Common myeloid progenitor, CD34-positive (primary cell): ENCODE measurements around the gene SH3BP4.

Source experiments
- CTCF ChIA-PET: fragments of 350-600 bp; sonication (Branson Sonifier 250); formaldehyde crosslinking; loops from one replicate; lab custom pipeline; 2021; ENCODE audit warnings: antibody characterized with exemption; lab: Charles Lee
- POLR2A ChIA-PET: fragments of 350-600 bp; sonication (Branson Sonifier 250); formaldehyde crosslinking; loops from one replicate; lab custom pipeline; 2021; ENCODE audit warnings: antibody characterized with exemption; lab: Charles Lee
- DNase-seq, 3 donors: peaks; one replicate each; pipeline versions ENCODE4 v3.0.0 to v3.0.0-alpha.2; 2013
- H3K27ac ChIP-seq, 2 experiments: 1 replicate in 1 of 2; 2 replicates in 1 of 2; pipeline ENCODE4 v1.7.0; 2013; ENCODE audit warnings: inconsistent platforms in 2 of 2, low read length in 2 of 2, mild to moderate bottlenecking in 2 of 2, low read depth in 1 of 2, moderate library complexity in 1 of 2; ENCODE audit not compliant: severe bottlenecking in 2 of 2, insufficient read depth in 1 of 2, poor library complexity in 1 of 2
- H3K27me3 ChIP-seq, 5 experiments: replicated peaks in 2 of 5; 1 replicate in 3 of 5; 2 replicates in 2 of 5; pipeline versions ENCODE4 v1.6.1 to v1.7.0; 2013; ENCODE audit warnings: low read length in 4 of 5, mild to moderate bottlenecking in 2 of 5, moderate library complexity in 2 of 5, inconsistent platforms in 1 of 5; ENCODE audit not compliant: insufficient read depth in 5 of 5, control insufficient read depth in 4 of 5
- H3K36me3 ChIP-seq, 4 experiments: 1 replicate in 2 of 4; 2 replicates in 2 of 4; pipeline versions ENCODE4 v1.6.1 to v1.7.0; 2013; ENCODE audit warnings: low read length in 3 of 4, control low read depth in 1 of 4, mild to moderate bottlenecking in 1 of 4; ENCODE audit not compliant: control insufficient read depth in 4 of 4, insufficient read depth in 4 of 4
- H3K4me1 ChIP-seq, 4 experiments: 1 replicate in 3 of 4; 2 replicates in 1 of 4; pipeline versions ENCODE4 v1.6.1 to v1.7.1; 2013; ENCODE audit warnings: low read length in 3 of 4, mild to moderate bottlenecking in 3 of 4, control low read depth in 1 of 4, inconsistent platforms in 1 of 4, moderate library complexity in 1 of 4; ENCODE audit not compliant: control insufficient read depth in 4 of 4, insufficient read depth in 4 of 4; ENCODE audit errors: control extremely low read depth in 1 of 4
- H3K4me3 ChIP-seq, 7 experiments: 1 replicate in 4 of 7; 2 replicates in 3 of 7; pipeline versions ENCODE4 v1.5.1 to v1.7.0; 2013; ENCODE audit warnings: mild to moderate bottlenecking in 7 of 7, low read length in 6 of 7, moderate library complexity in 6 of 7, inconsistent platforms in 2 of 7, low read depth in 2 of 7, control low read depth in 1 of 7; ENCODE audit not compliant: insufficient read depth in 4 of 7, control insufficient read depth in 1 of 7; ENCODE audit errors: extremely low read depth in 1 of 7
- H3K9me3 ChIP-seq, 5 experiments: 1 replicate in 4 of 5; 2 replicates in 1 of 5; pipeline versions ENCODE4 v1.6.1 to v1.7.1; 2013; ENCODE audit warnings: low read length in 4 of 5, mild to moderate bottlenecking in 2 of 5, inconsistent platforms in 1 of 5, low read depth in 1 of 5, moderate library complexity in 1 of 5; ENCODE audit not compliant: control insufficient read depth in 4 of 5, insufficient read depth in 2 of 5; ENCODE audit errors: control extremely low read depth in 1 of 5
- WGBS: methylation state at CpG from one replicate; pipeline ENCODE4 v1.1.5; 2013; ENCODE audit not compliant: insufficient coverage; 5-methylcytosine and 5-hydroxymethylcytosine counted together

SH3BP4 gene

GRCh38 chr2:235003096-235003775 is 51.4 kb downstream of the SH3BP4 start:
- DNase-seq: no peak
- H3K27me3 ChIP-seq: no peaks in the 10 kb centered on the region
- no peak overlapping the region for H3K27ac ChIP-seq
- 95% methylated on average over 12 of the region's 12 CpGs for WGBS
- H3K9me3 ChIP-seq: no peaks in the 10 kb centered on the region
- POLR2A ChIA-PET: no interaction called here
- H3K36me3 ChIP-seq: peaks cover 0 to 10% (median 4%) of the 10 kb centered on the region in 4 experiments
- no peak overlapping the region for H3K4me3 ChIP-seq
- CTCF ChIA-PET: no interaction called here
- peaks cover 0 to 18% (median 7%) of the 10 kb centered on the region in 4 experiments for H3K4me1 ChIP-seq

GRCh38 chr2:235004329-235004903 is 52.6 kb downstream of the SH3BP4 start:
- Histone ChIP-seq H3K27ac (no peak overlapping the region), H3K27me3 (no peaks in the 10 kb centered on the region), H3K36me3 (peaks cover 0 to 6% (median 2%) of the 10 kb centered on the region in 4 experiments), H3K4me1 (peaks cover 0 to 18% (median 7%) of the 10 kb centered on the region in 4 experiments), H3K9me3 (no peaks in the 10 kb centered on the region), H3K4me3 (no peak overlapping the region)
- POLR2A ChIA-PET: no interaction called here
- no peak for DNase-seq
- CTCF ChIA-PET: no interaction called here
- WGBS: 95% methylated on average over 4 of the region's 6 CpGs

DNA sequence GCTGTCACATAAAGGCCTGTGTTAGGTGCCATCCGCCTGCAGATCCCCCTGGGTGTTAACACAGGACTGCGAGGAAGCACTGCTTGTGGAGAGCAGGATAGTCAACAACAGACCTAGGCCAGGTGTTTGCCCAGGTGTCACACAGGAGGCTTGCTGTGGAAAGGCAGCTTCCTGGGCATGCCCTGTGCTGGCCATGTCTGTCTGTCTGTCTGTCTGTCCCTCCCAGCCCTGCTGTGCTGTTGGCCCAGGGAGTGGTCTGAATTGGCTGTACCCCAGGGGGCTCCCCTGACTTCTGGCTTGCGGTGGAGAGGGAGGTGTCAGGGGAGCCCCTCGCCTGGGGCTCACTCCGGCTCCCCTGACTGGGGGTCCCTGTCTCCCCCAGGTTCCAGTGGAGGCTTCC is 53.2 kb downstream of the SH3BP4 start:
- CTCF ChIA-PET: no interaction called here
- no peak for DNase-seq
- Histone ChIP-seq H3K36me3 (peaks cover 0 to 5% (median 2%) of the 10 kb centered on the region in 4 experiments), H3K9me3 (no peaks in the 10 kb centered on the region), H3K4me1 (peaks cover 0 to 14% (median 5%) of the 10 kb centered on the region in 4 experiments), H3K27ac (no peak overlapping the region), H3K27me3 (no peaks in the 10 kb centered on the region), H3K4me3 (no peak overlapping the region)
- POLR2A ChIA-PET: no interaction called here
- 98% methylated on average over 5 of the region's 5 CpGs for WGBS

GRCh38 chr2:235005603-235006259 is 53.9 kb downstream of the SH3BP4 start:
- no peak overlapping the region for H3K27ac ChIP-seq
- H3K27me3 ChIP-seq: no peaks in the 10 kb centered on the region
- peaks cover 0 to 3% (median 1%) of the 10 kb centered on the region in 4 experiments for H3K36me3 ChIP-seq
- H3K9me3 ChIP-seq: no peaks in the 10 kb centered on the region
- DNase-seq: no peak
- H3K4me3 ChIP-seq: no peak overlapping the region
- WGBS: 97% methylated on average over 16 of the region's 20 CpGs
- H3K4me1 ChIP-seq: peaks cover 0 to 7% (median under 1%) of the 10 kb centered on the region in 4 experiments
- ChIA-PET POLR2A (no interaction called here), CTCF (no interaction called here)

DNA sequence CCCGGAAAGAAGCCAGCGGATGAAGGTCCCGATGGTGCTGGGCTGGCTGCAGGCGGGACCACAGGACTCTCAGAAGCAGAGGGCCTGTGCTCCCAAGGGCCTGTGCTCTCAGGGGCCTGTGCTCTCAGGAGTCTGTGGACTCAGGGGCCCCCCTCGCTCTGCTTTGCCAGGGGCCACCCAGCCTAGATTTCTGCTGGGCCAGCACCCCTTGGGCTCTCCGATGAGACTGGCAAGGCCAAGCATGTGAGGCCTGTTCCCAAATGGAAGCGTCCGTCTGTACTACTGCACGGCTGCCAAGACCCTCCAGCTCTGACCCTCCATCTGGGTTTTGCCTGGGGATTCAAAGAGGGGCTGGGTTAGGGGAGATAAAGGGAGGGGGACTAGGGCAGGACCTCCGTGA is 54.6 kb downstream of the SH3BP4 start:
- WGBS: 100% methylated on average over 9 of the region's 10 CpGs
- Histone ChIP-seq H3K36me3 (peaks cover 0 to 3% (median 1%) of the 10 kb centered on the region in 4 experiments), H3K4me3 (no peak overlapping the region), H3K9me3 (no peaks in the 10 kb centered on the region), H3K4me1 (peaks cover 0 to 3% (median 0%) of the 10 kb centered on the region in 4 experiments), H3K27me3 (no peaks in the 10 kb centered on the region), H3K27ac (no peak overlapping the region)
- DNase-seq: no peak
- CTCF ChIA-PET: no interaction called here
- POLR2A ChIA-PET: no interaction called here

DNA sequence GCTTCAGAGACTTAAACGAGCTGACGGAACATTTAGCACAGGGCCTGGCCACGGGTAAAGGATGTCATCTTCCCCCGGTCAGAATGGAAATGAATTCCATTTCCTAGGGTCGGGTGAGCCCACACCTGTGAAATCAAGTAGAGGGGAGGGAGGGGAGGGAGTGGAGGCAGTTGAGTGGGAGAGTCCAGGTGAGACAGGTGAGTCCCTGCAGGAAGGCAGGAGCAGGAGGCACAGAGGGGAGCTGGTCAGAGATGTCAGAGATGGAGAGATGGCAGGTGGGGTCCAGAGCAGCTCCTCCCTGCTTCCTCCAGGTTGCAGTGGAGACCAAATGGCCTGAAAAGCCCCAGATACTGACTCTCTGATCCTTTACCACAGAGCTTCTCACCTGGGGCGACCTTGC is 55.2 kb downstream of the SH3BP4 start:
- Histone ChIP-seq H3K9me3 (no peaks in the 10 kb centered on the region), H3K27ac (no peak overlapping the region), H3K27me3 (no peaks in the 10 kb centered on the region), H3K36me3 (peaks cover 0 to 3% (median 1%) of the 10 kb centered on the region in 4 experiments), H3K4me3 (no peak overlapping the region), H3K4me1 (peaks cover 0 to under 1% (median 0%) of the 10 kb centered on the region in 4 experiments)
- ChIA-PET POLR2A (no interaction called here), CTCF (no interaction called here)
- 100% methylated on average over 5 of the region's 6 CpGs for WGBS
- no peak for DNase-seq
